Peyer's patch (tissue), 4 donors: ENCODE data around the gene MEG3. TPM values are rescaled to one million over a fixed set of nuclear protein-coding genes. Genes with fewer than 3 reads are reported as not detected.

Experiments
- DNase-seq, 3 donors: peaks; one replicate each; pipeline ENCODE4 v3.0.0-alpha.2; 2017 to 2019
- H3K27ac ChIP-seq, 4 donors: fragments of 200-600 bp; sonication (generic); one replicate each; pipeline ENCODE4 v1.5.1; 2016 to 2019
- H3K27me3 ChIP-seq, 2 donors: fragments of 200-600 bp; sonication (generic); one replicate each; pipeline ENCODE4 v1.5.1; 2019
- H3K36me3 ChIP-seq, 3 donors: fragments of 200-600 bp; sonication (generic); one replicate each; pipeline ENCODE4 v1.5.1; 2016 to 2019
- H3K4me1 ChIP-seq, 4 donors: fragments of 200-600 bp; sonication (generic); one replicate each; pipeline ENCODE4 v1.5.1; 2016 to 2019
- H3K4me3 ChIP-seq, 4 donors: fragments of 200-600 bp; sonication (generic); 1 replicate in 3 of 4; 2 replicates in 1 of 4; pipeline ENCODE4 v1.5.1; 2016 to 2019; ENCODE audit warnings: mild to moderate bottlenecking in 1 of 4
- H3K9me3 ChIP-seq, 4 donors: fragments of 200-600 bp; sonication (generic); one replicate each; pipeline ENCODE4 v1.5.1; 2016 to 2019; ENCODE audit warnings: mild to moderate bottlenecking in 1 of 4
- CTCF ChIP-seq, 6 experiments: fragments of 450-650 bp in 4 of 6; fragments of 200-600 bp in 2 of 6; sonication (generic) in 1 of 6; IDR thresholded peaks; one replicate each; pipeline ENCODE4 v1.5.1; 2017 to 2019; ENCODE audit warnings: antibody characterized with exemption in 6 of 6, mild to moderate bottlenecking in 3 of 6, moderate library complexity in 1 of 6
- POLR2A ChIP-seq, 2 donors: fragments of 450-650 bp; IDR thresholded peaks; one replicate each; pipeline ENCODE4 v1.5.1; 2017; ENCODE audit warnings: antibody characterized with exemption in 2 of 2, mild to moderate bottlenecking in 2 of 2, moderate library complexity in 2 of 2
- total RNA-seq, 4 donors: library from RNA; depleted of rRNA; stranded (reverse); fragments of >200 nt; gene quantifications; one replicate each; pipeline ENCODE4 v1.1.0, GENCODE V29; 2016

MEG3 gene
- total RNA-seq, 4 donors from 2014 or later: 5.8 to 135 (median 33.8) TPM

- peak in 1 of 3 donors; percentile 37 for DNase-seq
- Histone ChIP-seq H3K9me3 (no peaks in the 10 kb centered on the region), H3K4me1 (no peaks in the 10 kb centered on the region), H3K4me3 (no peak overlapping the region), H3K36me3 (no peaks in the 10 kb centered on the region), H3K27ac (no peak overlapping the region), H3K27me3 (no peaks in the 10 kb centered on the region)
- TF ChIP-seq CTCF (IDR thresholded peaks at IDR 0.05): no peak
- TF ChIP-seq POLR2A (IDR thresholded peaks at IDR 0.05): no peak
Measured at GRCh38 chr14:100875861-100876590, 50.1 kb downstream of the MEG3 start.

- Histone ChIP-seq H3K27me3 (no peaks in the 10 kb centered on the region), H3K4me1 (no peaks in the 10 kb centered on the region), H3K36me3 (no peaks in the 10 kb centered on the region), H3K4me3 (no peak overlapping the region), H3K27ac (no peak overlapping the region), H3K9me3 (no peaks in the 10 kb centered on the region)
- peak in 1 of 3 donors; percentile 14 for DNase-seq
- TF ChIP-seq CTCF (IDR thresholded peaks at IDR 0.05) (no peak), POLR2A (IDR thresholded peaks at IDR 0.05) (no peak)
Measured at GRCh38 chr14:100878271-100879146, 52.6 kb downstream of the MEG3 start.

- no peak for TF ChIP-seq CTCF (IDR thresholded peaks at IDR 0.05)
- TF ChIP-seq POLR2A (IDR thresholded peaks at IDR 0.05): no peak
- Histone ChIP-seq H3K27ac (no peak overlapping the region), H3K36me3 (no peaks in the 10 kb centered on the region), H3K4me1 (no peaks in the 10 kb centered on the region), H3K9me3 (no peaks in the 10 kb centered on the region), H3K4me3 (no peak overlapping the region), H3K27me3 (no peaks in the 10 kb centered on the region)
- no peak for DNase-seq
Measured at GRCh38 chr14:100879194-100879593, 53.3 kb downstream of the MEG3 start.

GRCh38 chr14:100879782-100880181 is 53.9 kb downstream of the MEG3 start:
- Histone ChIP-seq H3K36me3 (no peaks in the 10 kb centered on the region), H3K27ac (no peak overlapping the region), H3K9me3 (no peaks in the 10 kb centered on the region), H3K27me3 (no peaks in the 10 kb centered on the region), H3K4me3 (no peak overlapping the region), H3K4me1 (no peaks in the 10 kb centered on the region)
- no peak for DNase-seq
- TF ChIP-seq POLR2A (IDR thresholded peaks at IDR 0.05) (no peak), CTCF (IDR thresholded peaks at IDR 0.05) (no peak)

GRCh38 chr14:100880271-100881101 is 54.6 kb downstream of the MEG3 start:
- Histone ChIP-seq H3K36me3 (no peaks in the 10 kb centered on the region), H3K9me3 (no peaks in the 10 kb centered on the region)

More at GRCh38 chr14:100880271-100881101, 54.6 kb downstream of the MEG3 start:
- TF ChIP-seq POLR2A (IDR thresholded peaks at IDR 0.05) (no peak), CTCF (IDR thresholded peaks at IDR 0.05) (no peak)
- no peaks in the 10 kb centered on the region for H3K27me3 ChIP-seq
- no peaks in the 10 kb centered on the region for H3K4me1 ChIP-seq
- DNase-seq: no peak
- H3K27ac ChIP-seq: no peak overlapping the region
- H3K4me3 ChIP-seq: no peak overlapping the region
